Tibial nerve (tissue), 3 donors: ENCODE measurements around the gene LGALS4.

Experiments used
- CTCF ChIP-seq, 5 experiments: fragments of 200-600 bp in 3 of 5; fragments of 450-650 bp in 2 of 5; sonication (generic) in 3 of 5; IDR thresholded peaks; one replicate each; pipeline ENCODE4 v1.5.1; 2016 to 2019; ENCODE audit warnings: antibody characterized with exemption in 5 of 5, mild to moderate bottlenecking in 3 of 5, moderate library complexity in 2 of 5
- POLR2A ChIP-seq, 2 donors: fragments of 450-650 bp; IDR thresholded peaks; one replicate each; pipeline ENCODE4 v1.6.1; 2017; ENCODE audit warnings: antibody characterized with exemption in 2 of 2, mild to moderate bottlenecking in 2 of 2, moderate library complexity in 2 of 2

- TF ChIP-seq CTCF (IDR thresholded peaks at IDR 0.05) (no peak), POLR2A (IDR thresholded peaks at IDR 0.05) (no peak)
Measured at GRCh38 chr19:38765214-38765613, 47.5 kb downstream of the LGALS4 start.
